Kidney (tissue), 14 donors: ENCODE data around the gene LRRC1. TPM values are rescaled to one million over a fixed set of nuclear protein-coding genes. Genes with fewer than 3 reads are reported as not detected.

Experiments
- DNase-seq, 5 donors: peaks; one replicate each; pipeline ENCODE4 v3.0.0-alpha.2; 2013 to 2020
- FAIRE-seq: peaks from 2 replicates; lab custom pipeline; 2012; peaks lifted over from hg19 to GRCh38; lab: Jason Lieb, UNC
- H3K27ac ChIP-seq, 2 donors: one replicate each; pipeline ENCODE4 v1.7.0; 2013; ENCODE audit warnings: low read depth in 2 of 2, low read length in 2 of 2, inconsistent platforms in 1 of 2
- H3K27me3 ChIP-seq: one replicate; pipeline ENCODE4 v1.7.1; 2013; ENCODE audit warnings: low read length, inconsistent platforms; ENCODE audit not compliant: control insufficient read depth, insufficient read depth
- H3K36me3 ChIP-seq, 3 donors: one replicate each; pipeline versions ENCODE4 v1.7.0 to v1.7.1; 2013; ENCODE audit warnings: low read length in 3 of 3, control low read depth in 1 of 3, inconsistent platforms in 1 of 3; ENCODE audit not compliant: insufficient read depth in 3 of 3, control insufficient read depth in 2 of 3
- H3K4me1 ChIP-seq, 3 donors: one replicate each; pipeline versions ENCODE4 v1.7.0 to v1.7.1; 2013; ENCODE audit warnings: low read length in 3 of 3, inconsistent platforms in 1 of 3, low read depth in 1 of 3; ENCODE audit not compliant: control insufficient read depth in 2 of 3, insufficient read depth in 2 of 3
- H3K4me3 ChIP-seq, 3 donors: one replicate each; pipeline versions ENCODE4 v1.7.0 to v1.8.1; 2013; ENCODE audit warnings: low read length in 3 of 3, control low read depth in 1 of 3, inconsistent platforms in 1 of 3
- H3K9ac ChIP-seq, 3 donors: one replicate each; pipeline versions ENCODE4 v1.7.0 to v1.7.1; 2013; ENCODE audit warnings: low read length in 3 of 3, control low read depth in 1 of 3, inconsistent platforms in 1 of 3
- H3K9me3 ChIP-seq, 3 donors: one replicate each; pipeline versions ENCODE4 v1.7.0 to v1.7.1; 2013; ENCODE audit warnings: low read length in 3 of 3, control low read depth in 1 of 3, inconsistent platforms in 1 of 3; ENCODE audit not compliant: control insufficient read depth in 2 of 3, insufficient read depth in 1 of 3
- intact Hi-C: fragments of 100-400 bp; cut with DNase I; formaldehyde crosslinking; loops from one replicate; pipeline ENCODE4 v1.11.1; 2022
- polyA plus RNA-seq: library from polyadenylated mRNA; stranded (reverse); fragments of 350-450 nt; fragmentation: Illumina TruSeq; extraction: RNeasy Lipid Tissue Mini Kit (QIAGEN cat#74804); gene quantifications from one replicate; pipeline ENCODE4 v1.2.3, GENCODE V29; 2014; ENCODE audit warnings: low read depth, low replicate concordance; ENCODE audit not compliant: insufficient read depth
- total RNA-seq: library from RNA; stranded (reverse); fragmentation: NEBNext Ultra II Directional; extraction: Animal tissue kit (Norgen Biotek cat#: 25700); gene quantifications from one replicate; pipeline ENCODE4 v1.2.1, GENCODE V29; 2021
- TF ChIP-seq, protein P1 (sequence below): IDR thresholded peaks from 3 replicates; pipeline ENCODE4 v1.5.1; 2012; ENCODE audit warnings: mild to moderate bottlenecking, moderate library complexity, borderline replicate concordance; ENCODE audit not compliant: insufficient read depth; ENCODE audit errors: extremely low read depth
- donor health status: control.
- donor health status: control.
- donor health status: control.
- donor health status: control.
- donor health status: control.
- donor health status: DM: yes; HTN: yes; CAD: no.
- donor health status: Normal renal cell carcinoma (clear cell type).

Gene LRRC1
- total and polyA plus RNA-seq, 2 donors from 2014 or later, result 7.8 to 12.6 TPM

DNA sequence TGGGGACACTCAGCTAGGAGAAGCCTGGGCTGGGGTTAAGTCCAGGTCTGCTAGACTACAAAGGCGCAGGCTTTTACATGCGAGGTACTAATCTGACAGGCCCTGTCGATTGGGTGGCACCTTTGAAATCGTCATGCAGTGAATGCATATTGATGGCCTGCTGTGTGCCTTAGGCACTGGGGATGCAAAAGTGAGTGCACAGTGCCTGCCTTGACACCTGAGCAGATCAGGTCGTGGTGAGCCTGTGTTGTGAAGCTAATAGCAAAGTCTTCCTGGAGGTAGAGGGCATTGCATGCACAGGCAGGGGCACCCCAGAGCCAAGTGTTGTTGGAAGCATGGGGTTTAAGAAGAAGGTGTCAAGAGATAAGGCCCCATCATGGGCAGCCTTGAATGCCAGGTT, 16.9 kb downstream of the LRRC1 start:
- H3K4me3 ChIP-seq, result no peak overlapping the region
- H3K4me1 ChIP-seq, result peaks cover 0 to 6% (median 2%) of the 10 kb centered on the region in 3 donors
- no peaks in the 10 kb centered on the region for H3K27me3 ChIP-seq
- DNase-seq (no peak), FAIRE-seq (no peak)
- no peaks in the 10 kb centered on the region for H3K9me3 ChIP-seq
- no peaks in the 10 kb centered on the region for H3K36me3 ChIP-seq
- no peak overlapping the region for H3K9ac ChIP-seq
- TF ChIP-seq, protein P1, sequence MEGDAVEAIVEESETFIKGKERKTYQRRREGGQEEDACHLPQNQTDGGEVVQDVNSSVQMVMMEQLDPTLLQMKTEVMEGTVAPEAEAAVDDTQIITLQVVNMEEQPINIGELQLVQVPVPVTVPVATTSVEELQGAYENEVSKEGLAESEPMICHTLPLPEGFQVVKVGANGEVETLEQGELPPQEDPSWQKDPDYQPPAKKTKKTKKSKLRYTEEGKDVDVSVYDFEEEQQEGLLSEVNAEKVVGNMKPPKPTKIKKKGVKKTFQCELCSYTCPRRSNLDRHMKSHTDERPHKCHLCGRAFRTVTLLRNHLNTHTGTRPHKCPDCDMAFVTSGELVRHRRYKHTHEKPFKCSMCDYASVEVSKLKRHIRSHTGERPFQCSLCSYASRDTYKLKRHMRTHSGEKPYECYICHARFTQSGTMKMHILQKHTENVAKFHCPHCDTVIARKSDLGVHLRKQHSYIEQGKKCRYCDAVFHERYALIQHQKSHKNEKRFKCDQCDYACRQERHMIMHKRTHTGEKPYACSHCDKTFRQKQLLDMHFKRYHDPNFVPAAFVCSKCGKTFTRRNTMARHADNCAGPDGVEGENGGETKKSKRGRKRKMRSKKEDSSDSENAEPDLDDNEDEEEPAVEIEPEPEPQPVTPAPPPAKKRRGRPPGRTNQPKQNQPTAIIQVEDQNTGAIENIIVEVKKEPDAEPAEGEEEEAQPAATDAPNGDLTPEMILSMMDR, result no peak
- intact Hi-C loops, result no loop called here
- no peak overlapping the region for H3K27ac ChIP-seq

DNA sequence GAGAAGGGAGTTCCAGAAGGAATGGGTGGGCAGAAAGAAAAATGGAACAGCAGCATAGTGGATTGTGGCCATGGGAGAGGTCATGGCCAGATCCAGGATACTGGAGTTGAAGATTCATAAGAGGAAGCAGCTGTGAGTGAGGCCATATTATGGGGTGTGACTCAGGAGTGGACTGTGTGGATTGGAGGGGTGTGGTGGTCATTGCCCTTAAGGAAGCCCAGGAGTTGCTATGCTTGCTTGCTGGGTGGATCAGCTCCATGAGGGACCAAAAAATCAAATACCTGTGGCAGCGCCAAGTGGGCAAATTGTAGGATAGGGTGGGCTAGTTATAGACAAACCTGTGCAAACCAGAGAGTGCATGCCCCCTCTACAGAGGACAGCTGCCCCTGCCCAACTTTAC, 18.3 kb downstream of the LRRC1 start:
- Histone ChIP-seq H3K27me3 (no peaks in the 10 kb centered on the region), H3K4me1 (peaks cover 0 to 6% (median 2%) of the 10 kb centered on the region in 3 donors), H3K36me3 (no peaks in the 10 kb centered on the region), H3K4me3 (no peak overlapping the region), H3K9ac (no peak overlapping the region), H3K27ac (no peak overlapping the region), H3K9me3 (no peaks in the 10 kb centered on the region)
- DNase-seq (no peak), FAIRE-seq (no peak)
- TF ChIP-seq, protein P1, result no peak
- intact Hi-C loops, result no loop called here

DNA sequence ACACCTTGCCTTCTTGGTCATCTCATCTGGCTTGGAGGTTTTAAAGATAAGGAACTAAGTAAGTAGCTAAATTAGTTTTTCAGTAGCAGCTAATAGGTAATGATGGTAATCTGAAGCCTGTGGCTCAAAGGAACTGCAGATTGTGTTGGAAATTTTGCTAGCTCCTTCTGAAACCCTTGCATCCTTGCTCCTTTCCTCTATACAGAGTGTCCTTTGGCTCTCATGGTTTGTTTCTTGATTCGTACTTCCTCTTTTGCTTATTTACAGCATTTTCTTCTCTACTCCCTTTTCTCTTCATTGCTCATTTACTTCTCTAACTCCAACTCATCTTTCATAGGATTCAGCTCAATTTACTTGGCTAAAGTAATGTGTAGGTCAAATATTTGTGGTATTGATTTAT, 19.0 kb downstream of the LRRC1 start:
- intact Hi-C loops, result no loop called here
- Histone ChIP-seq H3K27ac (no peak overlapping the region), H3K9ac (no peak overlapping the region), H3K27me3 (no peaks in the 10 kb centered on the region), H3K36me3 (no peaks in the 10 kb centered on the region), H3K9me3 (no peaks in the 10 kb centered on the region), H3K4me3 (no peak overlapping the region), H3K4me1 (peaks cover 0 to 6% (median 2%) of the 10 kb centered on the region in 3 donors)
- DNase-seq, result no peak
- TF ChIP-seq, protein P1, result no peak
- no peak for FAIRE-seq

DNA sequence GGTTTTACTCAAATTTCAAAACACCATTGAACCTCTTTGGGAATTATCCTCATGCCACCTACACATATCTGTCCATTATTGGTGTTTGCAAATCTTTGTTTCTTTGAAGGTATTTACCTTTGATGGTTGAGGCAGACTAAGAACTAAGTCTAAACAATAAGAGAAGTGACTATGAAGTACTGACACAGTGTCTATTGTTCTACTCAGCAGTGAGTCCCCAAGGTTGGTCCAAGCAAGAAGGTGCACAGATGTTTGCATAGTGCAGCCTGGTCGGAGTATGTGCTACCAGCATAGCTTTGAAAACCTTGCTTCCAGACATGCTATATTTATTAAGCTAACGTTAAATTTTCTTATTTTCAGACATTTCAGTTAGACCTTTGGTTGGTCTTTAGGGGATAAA, 19.5 kb downstream of the LRRC1 start:
- TF ChIP-seq, protein P1, result no peak
- Histone ChIP-seq H3K36me3 (no peaks in the 10 kb centered on the region), H3K27ac (no peak overlapping the region), H3K27me3 (no peaks in the 10 kb centered on the region), H3K4me3 (no peak overlapping the region), H3K4me1 (peaks cover 0 to 6% (median 2%) of the 10 kb centered on the region in 3 donors), H3K9me3 (no peaks in the 10 kb centered on the region), H3K9ac (no peak overlapping the region)
- DNase-seq, result no peak
- no peak for FAIRE-seq
- intact Hi-C loops, result no loop called here
